Lung (tissue), 12 donors: ENCODE data around the gene AKAP1. TPM values are rescaled to one million over a fixed set of nuclear protein-coding genes. Genes with fewer than 3 reads are reported as not detected.

Source experiments
- ATAC-seq: fragments of 200-7000 bp; cut with Tn5 transposase; one replicate; pipeline ENCODE4 v1.9.1; 2020; ENCODE audit warnings: moderate number of reproducible peaks; ENCODE audit not compliant: insufficient read depth, low FRiP score
- DNase-seq, 3 donors: peaks; one replicate each; pipeline ENCODE4 v3.0.0-alpha.2; 2013 to 2017
- H3K27ac ChIP-seq, 2 donors: one replicate each; pipeline ENCODE4 v1.5.1; 2013; ENCODE audit warnings: mild to moderate bottlenecking in 2 of 2, moderate library complexity in 2 of 2, control low read depth in 1 of 2, inconsistent platforms in 1 of 2, low read depth in 1 of 2, low read length in 1 of 2
- H3K27me3 ChIP-seq, 3 donors: one replicate each; pipeline ENCODE4 v1.5.1; 2013; ENCODE audit warnings: low read length in 2 of 3; ENCODE audit not compliant: control insufficient read depth in 3 of 3, insufficient read depth in 3 of 3
- H3K36me3 ChIP-seq, 4 donors: one replicate each; pipeline ENCODE4 v1.5.1; 2013; ENCODE audit warnings: low read length in 4 of 4, mild to moderate bottlenecking in 1 of 4, moderate library complexity in 1 of 4; ENCODE audit not compliant: control insufficient read depth in 4 of 4, insufficient read depth in 4 of 4
- H3K4me1 ChIP-seq, 5 donors: one replicate each; pipeline ENCODE4 v1.5.1; 2013; ENCODE audit warnings: low read length in 5 of 5, mild to moderate bottlenecking in 2 of 5, moderate library complexity in 1 of 5; ENCODE audit not compliant: control insufficient read depth in 5 of 5, insufficient read depth in 5 of 5
- H3K4me3 ChIP-seq: one replicate; pipeline ENCODE4 v1.5.1; 2013; ENCODE audit warnings: mild to moderate bottlenecking, control low read depth, moderate library complexity
- H3K9ac ChIP-seq, 2 donors: one replicate each; pipeline ENCODE4 v1.5.1; 2013; ENCODE audit warnings: low read length in 2 of 2, control low read depth in 1 of 2; ENCODE audit not compliant: insufficient read depth in 1 of 2
- H3K9me3 ChIP-seq, 4 donors: one replicate each; pipeline ENCODE4 v1.5.1; 2013; ENCODE audit warnings: low read length in 3 of 4, mild to moderate bottlenecking in 1 of 4, moderate library complexity in 1 of 4; ENCODE audit not compliant: control insufficient read depth in 4 of 4, insufficient read depth in 3 of 4
- CTCF ChIP-seq: IDR thresholded peaks from 2 replicates; pipeline ENCODE4 v1.5.1; 2012; ENCODE audit warnings: mild to moderate bottlenecking; ENCODE audit errors: control extremely low read depth, extremely low read depth
- WGBS, 2 donors: extraction: QIAGEN DNeasy Blood & Tissue Kit; methylation state at CpG; one replicate each; pipeline ENCODE4 v1.1.7; 2013; 5-methylcytosine and 5-hydroxymethylcytosine counted together
- polyA plus RNA-seq, 2 donors: library from polyadenylated mRNA; stranded (reverse); fragments of 200-250 nt; gene quantifications; one replicate each; pipeline ENCODE4 v1.2.1, GENCODE V29; 2013
- total RNA-seq, 2 donors: library from RNA; depleted of rRNA in 1 of 2; stranded (reverse); fragments of >200 nt in 1 of 2; gene quantifications; one replicate each; pipeline ENCODE4 v1.2.1, GENCODE V29; 2014 to 2021
- donor health status: control.
- donor health status: control.
- donor health status: Bipolar disorder and iron deficiency.
- donor health status: healthy.
- donor health status: DM: yes; HTN: yes; CAD: no.

The AKAP1 gene
- total and polyA plus RNA-seq, 4 donors, result 23.1 to 46.4 (median 29.8) TPM

GRCh38 chr17:57077000-57077399 is 8.0 kb upstream of the AKAP1 start:
- TF ChIP-seq CTCF, result no peak
- WGBS, 2 donors, result 90 to 98% methylated on average over 2 of the region's 2 CpGs

GRCh38 chr17:57078274-57078673 is 6.8 kb upstream of the AKAP1 start:
- ATAC-seq, result no peak
- no peaks in the 10 kb centered on the region for H3K9me3 ChIP-seq
- TF ChIP-seq CTCF, result no peak
- WGBS, 2 donors, result 91 to 95% methylated on average over 9 of the region's 9 CpGs
- H3K9ac ChIP-seq, result no peak overlapping the region
- H3K27ac ChIP-seq, result no peak overlapping the region
- no peak overlapping the region for H3K4me3 ChIP-seq
- no peak for DNase-seq
- H3K36me3 ChIP-seq, result no peaks in the 10 kb centered on the region
- H3K4me1 ChIP-seq, result peaks cover 0 to 2% (median 0%) of the 10 kb centered on the region in 5 donors
- H3K27me3 ChIP-seq, result no peaks in the 10 kb centered on the region

More at GRCh38 chr17:57077000-57077399, 8.0 kb upstream of the AKAP1 start:
- Histone ChIP-seq H3K27me3 (no peaks in the 10 kb centered on the region), H3K36me3 (no peaks in the 10 kb centered on the region), H3K4me3 (no peak overlapping the region), H3K27ac (no peak overlapping the region), H3K9me3 (no peaks in the 10 kb centered on the region), H3K9ac (no peak overlapping the region), H3K4me1 (peaks cover 0 to 2% (median 0%) of the 10 kb centered on the region in 5 donors)
- DNase-seq (no peak), ATAC-seq (no peak)

- H3K4me1 ChIP-seq, result peaks cover 0 to 4% (median 0%) of the 10 kb centered on the region in 5 donors
- H3K27ac ChIP-seq, result no peak overlapping the region
- H3K9me3 ChIP-seq, result no peaks in the 10 kb centered on the region
- DNase-seq, result no peak
- no peak for TF ChIP-seq CTCF
- H3K4me3 ChIP-seq, result no peak overlapping the region
- ATAC-seq, result no peak
- WGBS, 2 donors, result 87 to 95% methylated on average over 2 of the region's 2 CpGs
- H3K27me3 ChIP-seq, result no peaks in the 10 kb centered on the region
- H3K9ac ChIP-seq, result no peak overlapping the region
- peaks cover 0 to 3% (median 0%) of the 10 kb centered on the region in 4 donors for H3K36me3 ChIP-seq
These were observed 4.3 kb upstream of the AKAP1 start for GRCh38 chr17:57080718-57081117.

GRCh38 chr17:57082441-57082840 is 2.6 kb upstream of the AKAP1 start:
- peaks cover 0 to 3% (median 0%) of the 10 kb centered on the region in 4 donors for H3K36me3 ChIP-seq
- peaks cover 0 to 12% (median 2%) of the 10 kb centered on the region in 5 donors for H3K4me1 ChIP-seq
- H3K9me3 ChIP-seq, result no peaks in the 10 kb centered on the region
- no peak overlapping the region for H3K27ac ChIP-seq
- no peak for DNase-seq
- no peak for TF ChIP-seq CTCF
- H3K27me3 ChIP-seq, result no peaks in the 10 kb centered on the region
- H3K9ac ChIP-seq, result no peak overlapping the region
- WGBS, 2 donors, result 59 to 65% methylated on average over 2 of the region's 2 CpGs
- no peak for ATAC-seq
- no peak overlapping the region for H3K4me3 ChIP-seq
